Panc1 (cell line): ENCODE measurements around the gene FBP2. TPM values are rescaled to one million over a fixed set of nuclear protein-coding genes. Genes with fewer than 3 reads are reported as not detected.

Source experiments
- ATAC-seq: fragments of 200-7000 bp; cut with Tn5 transposase; 2 replicates; pipeline ENCODE4 v1.9.1; 2020; ENCODE audit warnings: mild to moderate bottlenecking, moderate library complexity
- BruUV-seq: library from RNA; stranded (reverse); fragments of 400-500 nt; replicated peaks from 2 replicates; lab custom pipeline; 2021; lab: Mats Ljungman, UMichigan
- CTCF ChIA-PET: fragments of 300-600 bp; sonication (Branson Sonifier 250); formaldehyde crosslinking; loops from one replicate; lab custom pipeline; 2022; ENCODE audit warnings: antibody characterized with exemption; lab: Charles Lee
- POLR2A ChIA-PET: fragments of 300-600 bp; sonication (Branson Sonifier 250); formaldehyde crosslinking; loops from one replicate; lab custom pipeline; 2022; ENCODE audit warnings: antibody characterized with exemption; lab: Charles Lee
- DNase-seq: peaks from one replicate; pipeline ENCODE4 v3.0.0-alpha.2; 2010; ENCODE audit warnings: low read depth, low spot score
- H3K27ac ChIP-seq: 2 replicates; pipeline ENCODE4 v1.5.1; 2011; ENCODE audit warnings: mild to moderate bottlenecking, low read length, inconsistent platforms
- H3K27me3 ChIP-seq: fragments of 200-500 bp; sonication (Bioruptor generic); 2 replicates; pipeline ENCODE4 v1.6.0; 2014; ENCODE audit warnings: low read length, inconsistent platforms; ENCODE audit not compliant: control insufficient read depth, insufficient read depth
- H3K36me3 ChIP-seq: fragments of 200-500 bp; sonication (Bioruptor generic); 2 replicates; pipeline ENCODE4 v1.5.1; 2014; ENCODE audit warnings: inconsistent platforms, mild to moderate bottlenecking, low read length, moderate library complexity; ENCODE audit not compliant: control insufficient read depth, insufficient read depth
- H3K4me1 ChIP-seq: 2 replicates; pipeline ENCODE4 v1.5.1; 2011; ENCODE audit warnings: inconsistent platforms, mild to moderate bottlenecking, low read length, moderate library complexity; ENCODE audit not compliant: control insufficient read depth, insufficient read depth
- H3K4me3 ChIP-seq, 2 experiments: 2 replicates each; pipeline ENCODE4 v1.5.1; 2011 to 2012; ENCODE audit warnings: low read depth in 2 of 2, low read length in 2 of 2, mild to moderate bottlenecking in 2 of 2, inconsistent platforms in 1 of 2, moderate library complexity in 1 of 2
- H3K9me3 ChIP-seq: fragments of 200-500 bp; sonication (Bioruptor generic); 2 replicates; pipeline ENCODE4 v1.5.1; 2014; ENCODE audit warnings: low read depth, mild to moderate bottlenecking, inconsistent platforms, low read length, moderate library complexity; ENCODE audit not compliant: control insufficient read depth, insufficient read depth
- POLR2AphosphoS5 ChIP-seq: IDR thresholded peaks from 2 replicates; pipeline ENCODE4 v1.6.1; 2012; ENCODE audit warnings: mild to moderate bottlenecking, low read depth, low read length, moderate library complexity
- SIN3A ChIP-seq: IDR thresholded peaks from 2 replicates; pipeline ENCODE4 v1.6.1; 2012; ENCODE audit warnings: low read depth, mild to moderate bottlenecking, low read length, moderate library complexity, borderline replicate concordance; ENCODE audit not compliant: insufficient read depth
- TCF7L2 ChIP-seq: IDR thresholded peaks from 2 replicates; pipeline ENCODE4 v1.6.1; 2011; ENCODE audit warnings: mild to moderate bottlenecking, low read depth, low read length, inconsistent platforms
- in situ Hi-C: cut with HindIII; loops from 2 replicates; pipeline ENCODE4 v1.10.0; 2016; ENCODE audit warnings: low sequenced_read_pairs, low pct_unique_long_range_greater_than_20kb
- intact Hi-C: fragments of 100-400 bp; cut with micrococcal nuclease; formaldehyde crosslinking; loops from one replicate; pipeline ENCODE4 v1.10.0; 2022; ENCODE audit not compliant: unreplicated experiment
- total RNA-seq: library from RNA; stranded (reverse); gene quantifications from one replicate; pipeline ENCODE4 v1.2.1, GENCODE V29; 2021; ENCODE audit not compliant: unreplicated experiment
- TF ChIP-seq, protein P1 (sequence below), 2 experiments: IDR thresholded peaks; 2 replicates each; pipeline ENCODE4 v1.6.1; 2011 to 2012; ENCODE audit warnings: low read depth in 2 of 2, control low read depth in 1 of 2, low read length in 1 of 2, mild to moderate bottlenecking in 1 of 2, moderate library complexity in 1 of 2; ENCODE audit not compliant: insufficient read depth in 1 of 2
- TF ChIP-seq, protein P2 (sequence below): fragments of 450-650 bp; IDR thresholded peaks from 2 replicates; pipeline ENCODE4 v1.5.1; 2017; ENCODE audit warnings: mild to moderate bottlenecking

FBP2 gene
- total RNA-seq, 1 experiment from 2014 or later = not detected

DNA sequence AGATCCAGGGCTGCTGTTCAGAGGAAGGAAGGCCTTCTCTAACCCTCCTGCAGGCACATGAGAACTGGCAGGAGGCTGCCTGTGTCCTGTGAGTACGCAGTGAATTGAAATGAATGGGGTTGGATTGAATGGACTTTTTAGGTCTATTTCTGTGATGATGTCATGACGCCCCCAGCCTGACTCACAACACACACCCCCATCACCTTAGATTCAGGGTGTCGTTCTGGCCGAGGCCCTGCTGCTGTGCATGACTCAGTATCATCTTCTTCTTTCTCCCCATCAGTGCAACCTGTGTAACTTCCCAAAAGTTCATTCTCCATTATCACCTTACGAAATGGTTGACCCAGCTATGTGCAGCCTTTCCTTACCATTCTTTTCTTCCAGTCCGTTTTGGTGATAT is 33.4 kb downstream of the FBP2 start:
- no peak for ATAC-seq
- Histone ChIP-seq H3K4me1 (no peaks in the 10 kb centered on the region), H3K9me3 (no peaks in the 10 kb centered on the region), H3K27ac (no peak overlapping the region), H3K36me3 (no peaks in the 10 kb centered on the region), H3K27me3 (no peaks in the 10 kb centered on the region), H3K4me3 (no peak overlapping the region)
- ChIA-PET POLR2A (no interaction called here), CTCF (no interaction called here)
- TF ChIP-seq, protein P1, sequence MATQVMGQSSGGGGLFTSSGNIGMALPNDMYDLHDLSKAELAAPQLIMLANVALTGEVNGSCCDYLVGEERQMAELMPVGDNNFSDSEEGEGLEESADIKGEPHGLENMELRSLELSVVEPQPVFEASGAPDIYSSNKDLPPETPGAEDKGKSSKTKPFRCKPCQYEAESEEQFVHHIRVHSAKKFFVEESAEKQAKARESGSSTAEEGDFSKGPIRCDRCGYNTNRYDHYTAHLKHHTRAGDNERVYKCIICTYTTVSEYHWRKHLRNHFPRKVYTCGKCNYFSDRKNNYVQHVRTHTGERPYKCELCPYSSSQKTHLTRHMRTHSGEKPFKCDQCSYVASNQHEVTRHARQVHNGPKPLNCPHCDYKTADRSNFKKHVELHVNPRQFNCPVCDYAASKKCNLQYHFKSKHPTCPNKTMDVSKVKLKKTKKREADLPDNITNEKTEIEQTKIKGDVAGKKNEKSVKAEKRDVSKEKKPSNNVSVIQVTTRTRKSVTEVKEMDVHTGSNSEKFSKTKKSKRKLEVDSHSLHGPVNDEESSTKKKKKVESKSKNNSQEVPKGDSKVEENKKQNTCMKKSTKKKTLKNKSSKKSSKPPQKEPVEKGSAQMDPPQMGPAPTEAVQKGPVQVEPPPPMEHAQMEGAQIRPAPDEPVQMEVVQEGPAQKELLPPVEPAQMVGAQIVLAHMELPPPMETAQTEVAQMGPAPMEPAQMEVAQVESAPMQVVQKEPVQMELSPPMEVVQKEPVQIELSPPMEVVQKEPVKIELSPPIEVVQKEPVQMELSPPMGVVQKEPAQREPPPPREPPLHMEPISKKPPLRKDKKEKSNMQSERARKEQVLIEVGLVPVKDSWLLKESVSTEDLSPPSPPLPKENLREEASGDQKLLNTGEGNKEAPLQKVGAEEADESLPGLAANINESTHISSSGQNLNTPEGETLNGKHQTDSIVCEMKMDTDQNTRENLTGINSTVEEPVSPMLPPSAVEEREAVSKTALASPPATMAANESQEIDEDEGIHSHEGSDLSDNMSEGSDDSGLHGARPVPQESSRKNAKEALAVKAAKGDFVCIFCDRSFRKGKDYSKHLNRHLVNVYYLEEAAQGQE (IDR thresholded peaks at IDR 0.05; ENCODE audit: insufficient read depth in 1 of 2, low read depth in 2 of 2, low read length in 1 of 2) = no peak
- TF ChIP-seq POLR2AphosphoS5 = no peak
- no peak for TF ChIP-seq SIN3A
- TF ChIP-seq TCF7L2 = no peak
- TF ChIP-seq, protein P2, sequence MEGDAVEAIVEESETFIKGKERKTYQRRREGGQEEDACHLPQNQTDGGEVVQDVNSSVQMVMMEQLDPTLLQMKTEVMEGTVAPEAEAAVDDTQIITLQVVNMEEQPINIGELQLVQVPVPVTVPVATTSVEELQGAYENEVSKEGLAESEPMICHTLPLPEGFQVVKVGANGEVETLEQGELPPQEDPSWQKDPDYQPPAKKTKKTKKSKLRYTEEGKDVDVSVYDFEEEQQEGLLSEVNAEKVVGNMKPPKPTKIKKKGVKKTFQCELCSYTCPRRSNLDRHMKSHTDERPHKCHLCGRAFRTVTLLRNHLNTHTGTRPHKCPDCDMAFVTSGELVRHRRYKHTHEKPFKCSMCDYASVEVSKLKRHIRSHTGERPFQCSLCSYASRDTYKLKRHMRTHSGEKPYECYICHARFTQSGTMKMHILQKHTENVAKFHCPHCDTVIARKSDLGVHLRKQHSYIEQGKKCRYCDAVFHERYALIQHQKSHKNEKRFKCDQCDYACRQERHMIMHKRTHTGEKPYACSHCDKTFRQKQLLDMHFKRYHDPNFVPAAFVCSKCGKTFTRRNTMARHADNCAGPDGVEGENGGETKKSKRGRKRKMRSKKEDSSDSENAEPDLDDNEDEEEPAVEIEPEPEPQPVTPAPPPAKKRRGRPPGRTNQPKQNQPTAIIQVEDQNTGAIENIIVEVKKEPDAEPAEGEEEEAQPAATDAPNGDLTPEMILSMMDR = no peak
- BruUV-seq = no TSS peak
- in situ Hi-C loops = no loop called here
- DNase-seq = no peak
- intact Hi-C loops = no loop called here

DNA sequence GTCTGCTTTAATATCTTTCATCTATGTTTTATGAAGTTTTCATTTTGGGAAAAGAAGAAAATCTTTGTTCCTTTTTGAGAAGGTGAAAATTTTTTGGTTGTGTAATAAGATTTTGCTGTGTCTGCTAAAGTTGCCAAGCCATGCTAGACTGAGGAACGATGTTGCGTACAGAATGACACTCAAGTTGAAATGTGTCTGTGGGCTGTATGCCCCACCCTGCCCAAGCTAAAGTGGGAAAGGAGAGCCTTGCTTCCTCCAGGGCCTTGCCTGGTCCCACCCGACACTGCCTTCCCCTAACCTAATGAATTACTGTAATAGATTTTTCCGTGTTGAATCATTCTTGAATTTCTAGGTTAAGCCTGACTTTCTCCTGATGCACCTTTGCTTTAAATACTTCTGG is 36.2 kb downstream of the FBP2 start:
- DNase-seq (no peak), ATAC-seq (no peak)
- H3K4me1 ChIP-seq = no peaks in the 10 kb centered on the region; the same call in 1 of the 2 replicates
- in situ Hi-C loops (no loop called here), intact Hi-C loops (no loop called here)
- H3K27me3 ChIP-seq = no peaks in the 10 kb centered on the region
- ChIA-PET CTCF (no interaction called here), POLR2A (no interaction called here)
- H3K9me3 ChIP-seq = no peaks in the 10 kb centered on the region
- H3K4me3 ChIP-seq = no peak overlapping the region
- no TSS peak for BruUV-seq
- no peak overlapping the region for H3K27ac ChIP-seq
- TF ChIP-seq POLR2AphosphoS5 = no peak
- TF ChIP-seq, protein P1 (IDR thresholded peaks at IDR 0.05; ENCODE audit: insufficient read depth in 1 of 2, low read depth in 2 of 2, low read length in 1 of 2) = no peak
- TF ChIP-seq TCF7L2 = no peak
- TF ChIP-seq SIN3A = no peak
- TF ChIP-seq, protein P2 = no peak
- H3K36me3 ChIP-seq = no peaks in the 10 kb centered on the region; the same call in 1 of the 2 replicates
